Lower leg skin (tissue), 4 donors: ENCODE measurements around the gene HMOX2. TPM values are rescaled to one million over a fixed set of nuclear protein-coding genes. Genes with fewer than 3 reads are reported as not detected.

Experiments
- DNase-seq, 2 donors: peaks; one replicate each; pipeline ENCODE4 v3.0.0-alpha.2; 2019; ENCODE audit warnings: low spot score in 2 of 2
- H3K4me3 ChIP-seq: fragments of 200-600 bp; sonication (generic); 2 replicates; pipeline ENCODE4 v1.5.1; 2017; ENCODE audit warnings: mild to moderate bottlenecking, low read depth; ENCODE audit not compliant: poor library complexity, severe bottlenecking
- CTCF ChIP-seq, 3 donors: fragments of 450-650 bp; IDR thresholded peaks; one replicate each; pipeline ENCODE4 v1.5.1; 2016; ENCODE audit warnings: antibody characterized with exemption in 3 of 3, mild to moderate bottlenecking in 3 of 3, moderate library complexity in 2 of 3
- POLR2A ChIP-seq, 2 donors: fragments of 450-650 bp; IDR thresholded peaks; one replicate each; pipeline ENCODE4 v1.6.1; 2016 to 2017; ENCODE audit warnings: antibody characterized with exemption in 2 of 2, mild to moderate bottlenecking in 1 of 2, moderate library complexity in 1 of 2
- WGBS, 2 donors: methylation state at CpG; one replicate each; pipeline ENCODE4 v1.1.5; 2018; 5-methylcytosine and 5-hydroxymethylcytosine counted together
- intact Hi-C: fragments of 100-400 bp; cut with DNase I; formaldehyde crosslinking; loops from one replicate; pipeline ENCODE4 v1.15.0; 2023; ENCODE audit warnings: low total_unique reads
- total RNA-seq, 4 donors: library from RNA; depleted of rRNA; stranded (reverse); fragments of >200 nt; gene quantifications; one replicate each; pipeline ENCODE4 v1.1.0, GENCODE V29; 2016

The HMOX2 gene
- total RNA-seq, 4 donors from 2014 or later = 48.8 to 70.6 (median 59.0) TPM

- 43 to 51% methylated on average over 2 of the region's 2 CpGs for WGBS, 2 donors
- no peak overlapping the region for H3K4me3 ChIP-seq
- intact Hi-C loops = no loop called here
- no peak for DNase-seq
- no peak for TF ChIP-seq CTCF (IDR thresholded peaks at IDR 0.05)
- TF ChIP-seq POLR2A (IDR thresholded peaks at IDR 0.05) = no peak
Measured at GRCh38 chr16:4477966-4478365, 1.8 kb downstream of the HMOX2 start.

- WGBS, 2 donors = 52 to 54% methylated on average over 2 of the region's 2 CpGs
- no peak for DNase-seq
- TF ChIP-seq POLR2A (IDR thresholded peaks at IDR 0.05) (no peak), CTCF (IDR thresholded peaks at IDR 0.05) (no peak)
- intact Hi-C loops = no loop called here
- no peak overlapping the region for H3K4me3 ChIP-seq
Measured at GRCh38 chr16:4481526-4481925, 5.3 kb downstream of the HMOX2 start.

- TF ChIP-seq CTCF (IDR thresholded peaks at IDR 0.05) (no peak), POLR2A (IDR thresholded peaks at IDR 0.05) (no peak)
- intact Hi-C loops = no loop called here
- H3K4me3 ChIP-seq = no peak overlapping the region
- 93 to 94% methylated on average over 1 of the region's 1 CpG for WGBS, 2 donors
- DNase-seq = no peak
Measured at GRCh38 chr16:4481963-4482362, 5.8 kb downstream of the HMOX2 start.

GRCh38 chr16:4486126-4486893 is 10.1 kb downstream of the HMOX2 start:
- H3K4me3 ChIP-seq = no peak overlapping the region
- TF ChIP-seq POLR2A (IDR thresholded peaks at IDR 0.05) (no peak), CTCF (IDR thresholded peaks at IDR 0.05) (no peak)
- WGBS, 2 donors = 91 to 96% methylated on average over 3 of the region's 3 CpGs
- DNase-seq = peak in 1 of 2 donors; percentile 64
- intact Hi-C loops = no loop called here

DNA sequence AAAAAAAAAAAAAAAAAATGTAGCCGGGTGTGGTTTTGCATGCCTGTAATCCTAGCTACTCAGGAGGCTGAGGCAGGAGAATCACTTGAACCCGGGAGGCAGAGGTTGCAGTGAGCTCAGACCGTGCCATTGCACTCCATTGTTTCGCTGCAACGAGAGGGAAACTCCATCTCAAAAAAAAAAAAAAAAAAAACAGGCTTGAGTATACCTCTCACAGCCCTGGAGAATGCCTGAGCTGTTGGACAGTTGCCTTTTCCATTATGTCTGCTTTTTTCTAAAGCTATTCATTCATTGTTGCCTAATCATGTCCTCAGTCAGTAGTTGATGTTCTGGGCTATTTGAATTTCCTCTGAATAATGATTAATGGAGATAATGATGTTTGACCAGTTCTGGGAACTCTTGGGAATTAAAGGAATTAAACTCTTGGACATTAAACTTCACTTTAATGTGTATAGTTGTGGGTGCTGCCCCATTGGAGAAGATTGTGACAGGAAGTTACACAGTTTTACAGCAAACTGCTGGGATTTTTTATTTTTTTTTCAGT is 11.8 kb downstream of the HMOX2 start:
- intact Hi-C loops = no loop called here
- H3K4me3 ChIP-seq = no peak overlapping the region

More for the DNA sequence above, 11.8 kb downstream of the HMOX2 start:
- no peak for TF ChIP-seq CTCF (IDR thresholded peaks at IDR 0.05)
- TF ChIP-seq POLR2A (IDR thresholded peaks at IDR 0.05) = no peak
- DNase-seq = no peak
- WGBS, 2 donors = 43 to 57% methylated on average over 5 of the region's 5 CpGs
